Gastroesophageal sphincter (tissue), 4 donors: ENCODE measurements around the gene CYSTM1. TPM values are rescaled to one million over a fixed set of nuclear protein-coding genes. Genes with fewer than 3 reads are reported as not detected.

ENCODE experiments used
- ATAC-seq: fragments of 150-250 bp; one replicate; pipeline ENCODE4 v1.9.1; 2016; ENCODE audit warnings: mild to moderate bottlenecking, moderate library complexity
- H3K27ac ChIP-seq, 4 donors: fragments of 200-600 bp; sonication (generic) in 3 of 4; 1 replicate in 3 of 4; 2 replicates in 1 of 4; pipeline ENCODE4 v1.5.1; 2016 to 2019
- H3K27me3 ChIP-seq: fragments of 200-600 bp; sonication (generic); one replicate; pipeline ENCODE4 v1.5.1; 2019
- H3K36me3 ChIP-seq, 2 donors: fragments of 200-600 bp; sonication (generic); one replicate each; pipeline ENCODE4 v1.5.1; 2019; ENCODE audit warnings: control low read depth in 1 of 2
- H3K4me1 ChIP-seq, 3 donors: fragments of 200-600 bp; sonication (generic); 1 replicate in 2 of 3; 2 replicates in 1 of 3; pipeline ENCODE4 v1.5.1; 2016 to 2019; ENCODE audit warnings: control low read depth in 2 of 3
- H3K4me3 ChIP-seq, 2 donors: fragments of 200-600 bp; sonication (generic); one replicate each; pipeline ENCODE4 v1.5.1; 2019; ENCODE audit warnings: mild to moderate bottlenecking in 1 of 2, moderate library complexity in 1 of 2
- H3K9me3 ChIP-seq, 3 donors: fragments of 200-600 bp; sonication (generic); one replicate each; pipeline ENCODE4 v1.5.1; 2017 to 2019; ENCODE audit warnings: control low read depth in 2 of 3
- EP300 ChIP-seq: sonication (generic); formaldehyde crosslinking; IDR thresholded peaks from one replicate; pipeline ENCODE4 v1.6.1; 2017; ENCODE audit warnings: antibody characterized with exemption, mild to moderate bottlenecking
- POLR2A ChIP-seq, 2 donors: fragments of 450-650 bp; IDR thresholded peaks; one replicate each; pipeline ENCODE4 v1.6.1; 2017; ENCODE audit warnings: antibody characterized with exemption in 2 of 2, mild to moderate bottlenecking in 2 of 2, moderate library complexity in 1 of 2
- POLR2AphosphoS5 ChIP-seq: sonication (generic); formaldehyde crosslinking; IDR thresholded peaks from one replicate; pipeline ENCODE4 v1.6.1; 2017; ENCODE audit warnings: antibody characterized with exemption
- WGBS, 2 donors: methylation state at CpG; one replicate each; pipeline ENCODE4 v1.1.5; 2018; ENCODE audit warnings: low coverage in 1 of 2; 5-methylcytosine and 5-hydroxymethylcytosine counted together
- total RNA-seq, 4 donors: library from RNA; depleted of rRNA; stranded (reverse); fragments of >200 nt; gene quantifications; one replicate each; pipeline ENCODE4 v1.1.0, GENCODE V29; 2016
- TF ChIP-seq, protein P1 (sequence below), 4 experiments: fragments of 200-600 bp in 2 of 4; fragments of 450-650 bp in 2 of 4; sonication (generic) in 1 of 4; IDR thresholded peaks; one replicate each; pipeline ENCODE4 v1.5.1; 2017 to 2019; ENCODE audit warnings: antibody characterized with exemption in 4 of 4, mild to moderate bottlenecking in 2 of 4, moderate library complexity in 2 of 4

CYSTM1 gene
- total RNA-seq, 4 donors from 2014 or later = 41.6 to 102 (median 62.3) TPM

DNA sequence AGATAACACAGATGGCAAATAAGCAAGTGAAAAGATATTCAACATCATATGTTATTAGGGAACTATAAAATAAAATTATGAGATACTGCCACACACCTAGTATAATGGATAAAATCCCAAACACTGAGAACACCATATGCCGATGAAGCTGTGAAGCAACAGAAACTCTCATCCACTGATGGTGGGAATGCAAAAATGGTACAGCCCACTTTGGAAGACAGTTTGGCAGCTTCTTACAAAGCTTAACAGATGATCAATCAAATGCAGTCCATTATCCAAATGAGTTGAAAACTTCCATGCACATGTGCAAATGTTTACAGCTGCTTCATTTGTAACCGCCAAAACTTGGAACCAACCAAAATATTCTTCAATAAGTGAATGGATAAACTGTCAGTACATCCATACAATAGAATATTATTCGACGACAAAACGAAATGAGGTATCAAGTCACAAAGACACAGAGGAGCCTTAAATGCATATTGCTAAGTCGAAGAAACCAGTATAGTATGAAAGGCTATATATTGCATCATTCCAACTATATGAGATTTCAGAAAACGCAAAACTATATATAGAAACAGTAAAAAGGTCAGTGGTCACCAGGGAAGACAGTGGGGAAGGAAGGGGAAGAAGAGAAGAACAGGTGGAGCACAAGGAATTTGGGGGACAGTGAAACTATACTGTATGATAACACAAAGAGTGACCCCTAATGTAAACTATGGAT is 113.0 kb downstream of the CYSTM1 start:
- no peak for ATAC-seq
- no peaks in the 10 kb centered on the region for H3K27me3 ChIP-seq
- no peak overlapping the region for H3K4me3 ChIP-seq
- H3K9me3 ChIP-seq = no peaks in the 10 kb centered on the region
- H3K4me1 ChIP-seq = peaks cover 11 to 46% (median 17%) of the 10 kb centered on the region in 3 donors
- no peak overlapping the region for H3K27ac ChIP-seq
- H3K36me3 ChIP-seq = no peaks in the 10 kb centered on the region
- 60% methylated on average over 7 of the region's 7 CpGs for WGBS, 2 donors
- TF ChIP-seq POLR2AphosphoS5 = no peak
- TF ChIP-seq, protein P1, sequence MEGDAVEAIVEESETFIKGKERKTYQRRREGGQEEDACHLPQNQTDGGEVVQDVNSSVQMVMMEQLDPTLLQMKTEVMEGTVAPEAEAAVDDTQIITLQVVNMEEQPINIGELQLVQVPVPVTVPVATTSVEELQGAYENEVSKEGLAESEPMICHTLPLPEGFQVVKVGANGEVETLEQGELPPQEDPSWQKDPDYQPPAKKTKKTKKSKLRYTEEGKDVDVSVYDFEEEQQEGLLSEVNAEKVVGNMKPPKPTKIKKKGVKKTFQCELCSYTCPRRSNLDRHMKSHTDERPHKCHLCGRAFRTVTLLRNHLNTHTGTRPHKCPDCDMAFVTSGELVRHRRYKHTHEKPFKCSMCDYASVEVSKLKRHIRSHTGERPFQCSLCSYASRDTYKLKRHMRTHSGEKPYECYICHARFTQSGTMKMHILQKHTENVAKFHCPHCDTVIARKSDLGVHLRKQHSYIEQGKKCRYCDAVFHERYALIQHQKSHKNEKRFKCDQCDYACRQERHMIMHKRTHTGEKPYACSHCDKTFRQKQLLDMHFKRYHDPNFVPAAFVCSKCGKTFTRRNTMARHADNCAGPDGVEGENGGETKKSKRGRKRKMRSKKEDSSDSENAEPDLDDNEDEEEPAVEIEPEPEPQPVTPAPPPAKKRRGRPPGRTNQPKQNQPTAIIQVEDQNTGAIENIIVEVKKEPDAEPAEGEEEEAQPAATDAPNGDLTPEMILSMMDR (IDR thresholded peaks at IDR 0.05) = no peak
- TF ChIP-seq EP300 = no peak
- no peak for TF ChIP-seq POLR2A (IDR thresholded peaks at IDR 0.05)

DNA sequence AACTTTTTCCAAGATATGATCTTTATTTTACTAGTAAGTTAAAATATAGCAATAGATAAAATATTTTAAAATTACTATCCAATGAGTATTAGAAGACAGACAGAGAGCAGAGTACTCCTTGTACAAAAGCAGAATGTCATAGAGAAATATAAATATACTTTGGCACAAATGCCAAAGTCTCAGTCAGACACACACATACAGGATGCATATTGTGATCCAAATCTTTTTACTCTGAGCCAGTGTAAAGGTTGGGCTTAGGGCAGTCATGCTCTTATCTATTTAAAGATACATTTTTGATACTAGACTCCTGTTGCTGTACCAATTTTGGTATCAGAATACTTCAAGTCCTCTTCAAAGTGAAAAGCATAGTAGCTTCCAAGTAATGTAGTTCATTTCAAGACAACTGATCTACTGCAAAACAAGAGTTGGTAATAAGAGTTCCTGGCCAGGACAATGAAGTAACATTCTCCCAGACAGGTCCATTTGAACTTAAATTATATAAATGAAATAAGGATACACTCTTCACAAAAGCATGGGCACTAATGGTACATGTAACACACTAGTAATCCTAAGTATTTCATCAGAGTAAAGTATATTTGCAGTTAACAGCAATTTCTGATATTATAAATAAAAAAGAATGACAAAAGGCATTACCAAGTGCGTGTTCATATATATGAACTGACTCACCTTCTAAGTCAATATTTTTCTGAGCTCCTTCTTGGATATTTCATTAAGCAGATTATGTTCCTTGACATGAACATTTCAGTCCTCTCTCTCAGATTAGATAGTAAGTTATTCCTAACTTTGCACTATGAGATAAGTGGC is 117.4 kb downstream of the CYSTM1 start:
- Histone ChIP-seq H3K27me3 (no peaks in the 10 kb centered on the region), H3K4me1 (peaks cover 20 to 72% (median 36%) of the 10 kb centered on the region in 3 donors), H3K27ac (peak overlapping the region; percentile 23 to 64 (median 58)), H3K36me3 (no peaks in the 10 kb centered on the region), H3K9me3 (no peaks in the 10 kb centered on the region), H3K4me3 (no peak overlapping the region)
- TF ChIP-seq, protein P1 (IDR thresholded peaks at IDR 0.05) = no peak
- TF ChIP-seq POLR2A (IDR thresholded peaks at IDR 0.05) (no peak), EP300 (no peak), POLR2AphosphoS5 (no peak)
- ATAC-seq = no peak
- WGBS, 2 donors = 70 to 73% methylated on average over 1 of the region's 1 CpG

Other genes with a start within 250 kb of the CYSTM1 start
- 1 to 10 TPM; 3.2 to 7.6 (median 5.1) TPM for gene NRG2, start 131.9 kb upstream of the CYSTM1 start, total RNA-seq
- 10 to 100 TPM; 38.0 to 61.0 (median 49.1) TPM for gene PURA, start 61.1 kb upstream of the CYSTM1 start, total RNA-seq
- 10 to 100 TPM; 26.0 to 36.6 (median 28.7) TPM for gene IGIP, start 49.3 kb upstream of the CYSTM1 start, total RNA-seq
- 10 to 100 TPM; 66.1 to 99.7 (median 92.8) TPM for gene PFDN1, start 127.9 kb downstream of the CYSTM1 start, total RNA-seq
- 10 to 100 TPM in 1 of 4 donors, 1 to 10 TPM in 3; 4.7 to 17.4 (median 6.6) TPM for gene HBEGF, start 171.4 kb downstream of the CYSTM1 start, total RNA-seq
- gene SLC4A9, start 185.0 kb downstream of the CYSTM1 start, total RNA-seq = not detected
- gene ANKHD1, start 226.6 kb downstream of the CYSTM1 start, total RNA-seq = 100 to 1,000 TPM in 1 of 4 donors, 10 to 100 TPM in 3; 52.7 to 156 (median 84.5) TPM